Neural cell (in vitro differentiated cells): Measurements from ENCODE around the gene GPC1.

Source experiments
- EP300 ChIP-seq: fragments of 450-650 bp; conservative IDR thresholded peaks from 2 replicates; pipeline ENCODE4 v1.6.1; 2014; ENCODE audit warnings: antibody characterized with exemption, mild to moderate bottlenecking, moderate library complexity; ENCODE audit not compliant: poor library complexity, severe bottlenecking
- EZH2 ChIP-seq: fragments of 200-600, 300-800 bp; shearing (Covaris generic), sonication (generic); IDR thresholded peaks from 2 replicates; pipeline ENCODE4 v1.6.1; 2014; ENCODE audit warnings: antibody characterized with exemption, low read length, borderline replicate concordance, mild to moderate bottlenecking; ENCODE audit not compliant: insufficient read depth, poor library complexity, severe bottlenecking
- MXI1 ChIP-seq: fragments of 450-650 bp; conservative IDR thresholded peaks from 2 replicates; pipeline ENCODE4 v1.6.1; 2014; ENCODE audit warnings: antibody characterized with exemption, mild to moderate bottlenecking; ENCODE audit not compliant: poor library complexity, severe bottlenecking
- POLR2AphosphoS5 ChIP-seq: IDR thresholded peaks from 2 replicates; pipeline ENCODE4 v1.6.1; 2012
- RAD21 ChIP-seq: fragments of 450-650 bp; conservative IDR thresholded peaks from 2 replicates; pipeline ENCODE4 v1.6.1; 2014; ENCODE audit warnings: antibody characterized with exemption, mild to moderate bottlenecking, moderate library complexity
- SMC3 ChIP-seq: fragments of 450-650 bp; conservative IDR thresholded peaks from 2 replicates; pipeline ENCODE4 v1.6.1; 2014; ENCODE audit warnings: antibody characterized with exemption, mild to moderate bottlenecking, moderate library complexity; ENCODE audit not compliant: poor library complexity
- TAF1 ChIP-seq: IDR thresholded peaks from 2 replicates; pipeline ENCODE4 v1.6.1; 2012; ENCODE audit warnings: low read depth
- TF ChIP-seq, protein P1 (sequence below): fragments of 450-650 bp; IDR thresholded peaks from 2 replicates; pipeline ENCODE4 v1.5.1; 2014; ENCODE audit warnings: antibody characterized with exemption, mild to moderate bottlenecking, moderate library complexity; ENCODE audit not compliant: poor library complexity, severe bottlenecking
- TF ChIP-seq, protein P2 (sequence below): IDR thresholded peaks from 2 replicates; pipeline ENCODE4 v1.6.1; 2012; ENCODE audit warnings: borderline replicate concordance

DNA sequence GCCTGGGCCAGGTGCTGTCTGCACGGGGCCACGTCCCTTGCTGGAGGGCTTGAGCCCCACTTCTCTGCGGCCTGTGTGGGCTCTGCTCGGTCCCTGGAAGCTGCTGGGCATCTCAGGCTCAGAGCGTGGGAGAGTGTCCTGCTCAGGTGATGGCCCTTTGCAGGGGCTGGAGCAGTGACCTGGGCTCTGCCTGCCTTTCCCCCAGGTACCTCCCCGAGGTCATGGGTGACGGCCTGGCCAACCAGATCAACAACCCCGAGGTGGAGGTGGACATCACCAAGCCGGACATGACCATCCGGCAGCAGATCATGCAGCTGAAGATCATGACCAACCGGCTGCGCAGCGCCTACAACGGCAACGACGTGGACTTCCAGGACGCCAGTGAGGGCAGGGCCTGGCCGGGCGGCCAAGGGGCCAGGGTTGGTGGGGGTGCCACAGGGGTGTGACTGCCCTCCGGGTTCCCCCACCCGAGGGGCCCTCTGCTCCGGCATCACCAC, 29.9 kb downstream of the GPC1 start:
- TF ChIP-seq, protein P1, sequence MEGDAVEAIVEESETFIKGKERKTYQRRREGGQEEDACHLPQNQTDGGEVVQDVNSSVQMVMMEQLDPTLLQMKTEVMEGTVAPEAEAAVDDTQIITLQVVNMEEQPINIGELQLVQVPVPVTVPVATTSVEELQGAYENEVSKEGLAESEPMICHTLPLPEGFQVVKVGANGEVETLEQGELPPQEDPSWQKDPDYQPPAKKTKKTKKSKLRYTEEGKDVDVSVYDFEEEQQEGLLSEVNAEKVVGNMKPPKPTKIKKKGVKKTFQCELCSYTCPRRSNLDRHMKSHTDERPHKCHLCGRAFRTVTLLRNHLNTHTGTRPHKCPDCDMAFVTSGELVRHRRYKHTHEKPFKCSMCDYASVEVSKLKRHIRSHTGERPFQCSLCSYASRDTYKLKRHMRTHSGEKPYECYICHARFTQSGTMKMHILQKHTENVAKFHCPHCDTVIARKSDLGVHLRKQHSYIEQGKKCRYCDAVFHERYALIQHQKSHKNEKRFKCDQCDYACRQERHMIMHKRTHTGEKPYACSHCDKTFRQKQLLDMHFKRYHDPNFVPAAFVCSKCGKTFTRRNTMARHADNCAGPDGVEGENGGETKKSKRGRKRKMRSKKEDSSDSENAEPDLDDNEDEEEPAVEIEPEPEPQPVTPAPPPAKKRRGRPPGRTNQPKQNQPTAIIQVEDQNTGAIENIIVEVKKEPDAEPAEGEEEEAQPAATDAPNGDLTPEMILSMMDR: no peak
- no peak for TF ChIP-seq RAD21
- TF ChIP-seq, protein P2, sequence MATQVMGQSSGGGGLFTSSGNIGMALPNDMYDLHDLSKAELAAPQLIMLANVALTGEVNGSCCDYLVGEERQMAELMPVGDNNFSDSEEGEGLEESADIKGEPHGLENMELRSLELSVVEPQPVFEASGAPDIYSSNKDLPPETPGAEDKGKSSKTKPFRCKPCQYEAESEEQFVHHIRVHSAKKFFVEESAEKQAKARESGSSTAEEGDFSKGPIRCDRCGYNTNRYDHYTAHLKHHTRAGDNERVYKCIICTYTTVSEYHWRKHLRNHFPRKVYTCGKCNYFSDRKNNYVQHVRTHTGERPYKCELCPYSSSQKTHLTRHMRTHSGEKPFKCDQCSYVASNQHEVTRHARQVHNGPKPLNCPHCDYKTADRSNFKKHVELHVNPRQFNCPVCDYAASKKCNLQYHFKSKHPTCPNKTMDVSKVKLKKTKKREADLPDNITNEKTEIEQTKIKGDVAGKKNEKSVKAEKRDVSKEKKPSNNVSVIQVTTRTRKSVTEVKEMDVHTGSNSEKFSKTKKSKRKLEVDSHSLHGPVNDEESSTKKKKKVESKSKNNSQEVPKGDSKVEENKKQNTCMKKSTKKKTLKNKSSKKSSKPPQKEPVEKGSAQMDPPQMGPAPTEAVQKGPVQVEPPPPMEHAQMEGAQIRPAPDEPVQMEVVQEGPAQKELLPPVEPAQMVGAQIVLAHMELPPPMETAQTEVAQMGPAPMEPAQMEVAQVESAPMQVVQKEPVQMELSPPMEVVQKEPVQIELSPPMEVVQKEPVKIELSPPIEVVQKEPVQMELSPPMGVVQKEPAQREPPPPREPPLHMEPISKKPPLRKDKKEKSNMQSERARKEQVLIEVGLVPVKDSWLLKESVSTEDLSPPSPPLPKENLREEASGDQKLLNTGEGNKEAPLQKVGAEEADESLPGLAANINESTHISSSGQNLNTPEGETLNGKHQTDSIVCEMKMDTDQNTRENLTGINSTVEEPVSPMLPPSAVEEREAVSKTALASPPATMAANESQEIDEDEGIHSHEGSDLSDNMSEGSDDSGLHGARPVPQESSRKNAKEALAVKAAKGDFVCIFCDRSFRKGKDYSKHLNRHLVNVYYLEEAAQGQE: no peak
- no peak for TF ChIP-seq MXI1
- no peak for TF ChIP-seq EP300
- no peak for TF ChIP-seq EZH2
- TF ChIP-seq SMC3: no peak
- no peak for TF ChIP-seq POLR2AphosphoS5
- TF ChIP-seq TAF1: no peak
